Activated CD4-positive, alpha-beta T cell treated with anti-CD3 and anti-CD28 coated beads for 48 hours (primary cell): Measurements from ENCODE around the gene LTB4R.

ENCODE experiments used
- DNase-seq: peaks from one replicate; pipeline ENCODE4 v3.0.0-alpha.2; 2020

Gene LTB4R

DNA sequence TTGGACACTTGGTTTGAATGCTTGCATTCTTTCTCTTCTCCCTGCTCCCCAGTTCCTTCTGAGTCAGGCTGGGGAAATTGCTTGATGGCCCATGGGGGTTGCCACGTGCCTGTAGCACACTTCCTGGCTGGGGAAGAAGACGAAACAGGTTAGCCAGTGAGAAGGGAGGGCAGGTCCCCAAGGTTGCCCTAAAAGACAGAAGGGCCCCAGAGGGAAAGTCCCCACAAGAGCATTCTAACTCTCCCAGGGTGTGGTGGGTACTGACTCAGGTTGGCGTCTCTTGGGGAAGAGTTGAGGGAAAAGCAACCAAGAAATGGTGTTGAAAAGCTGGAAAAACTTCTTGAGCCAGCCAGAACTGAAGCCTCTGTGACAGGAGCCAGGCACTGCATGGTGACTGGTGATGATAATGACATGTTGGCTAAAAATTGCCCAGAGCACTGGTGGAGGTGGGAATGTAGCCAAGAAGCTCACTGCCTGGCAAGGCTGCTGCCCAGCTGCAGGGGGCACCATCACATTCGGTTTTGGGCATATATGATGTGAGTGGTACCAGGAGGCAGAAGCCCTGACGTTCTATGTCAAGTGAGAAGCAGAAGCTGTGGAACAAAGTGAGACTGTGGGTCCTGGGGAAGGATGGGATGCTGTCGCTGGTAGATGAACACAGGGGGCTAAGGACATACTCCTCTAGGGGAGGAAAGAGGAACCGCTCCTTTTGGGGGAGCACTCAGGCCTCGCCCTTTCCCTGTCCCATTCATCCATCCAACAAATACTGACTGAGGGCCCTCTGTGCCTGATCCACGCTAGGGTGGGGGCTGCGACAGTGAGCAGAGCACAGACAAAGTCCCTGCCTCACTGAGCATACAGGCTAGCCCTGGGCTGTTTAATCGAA, 31.8 kb upstream of the LTB4R start:
- DNase-seq: peak; percentile 66

DNA sequence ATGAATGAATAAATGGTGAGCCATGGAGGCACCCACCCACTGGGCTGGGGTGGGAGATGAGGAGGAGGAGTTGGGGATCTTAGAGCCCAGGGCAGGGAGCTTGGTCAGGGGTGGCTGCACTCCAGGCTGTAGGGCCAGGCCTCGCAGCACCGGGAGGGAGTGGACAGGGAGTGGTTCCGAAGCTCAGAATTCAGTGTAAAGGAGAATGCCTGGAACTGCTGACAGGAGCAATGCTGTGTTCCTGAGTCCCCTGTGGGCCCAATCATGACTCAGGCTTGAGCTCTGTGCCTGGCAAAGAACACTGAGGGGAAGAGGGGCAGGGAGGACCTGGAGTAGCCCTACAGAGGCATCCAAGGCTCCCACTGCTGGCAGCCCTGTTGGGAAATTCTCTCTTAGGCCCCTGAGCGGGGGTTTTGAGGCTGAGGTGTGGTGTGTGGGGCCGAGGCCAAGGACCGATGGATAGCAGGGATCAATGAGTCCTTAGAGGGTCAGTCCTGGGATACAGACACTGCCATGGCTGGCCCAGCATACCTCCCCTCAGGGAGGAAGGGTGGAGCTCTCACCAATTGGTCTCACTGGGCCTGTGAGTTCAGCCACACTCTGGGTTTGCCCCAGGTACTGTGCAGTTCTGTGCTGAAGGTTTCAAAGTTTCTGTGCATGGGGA, 30.4 kb upstream of the LTB4R start:
- DNase-seq: no peak

- no peak for DNase-seq
These were observed 29.7 kb upstream of the LTB4R start for GRCh38 chr14:24281636-24282035.

- no peak for DNase-seq
These were observed 28.6 kb upstream of the LTB4R start for GRCh38 chr14:24282736-24283135.

DNA sequence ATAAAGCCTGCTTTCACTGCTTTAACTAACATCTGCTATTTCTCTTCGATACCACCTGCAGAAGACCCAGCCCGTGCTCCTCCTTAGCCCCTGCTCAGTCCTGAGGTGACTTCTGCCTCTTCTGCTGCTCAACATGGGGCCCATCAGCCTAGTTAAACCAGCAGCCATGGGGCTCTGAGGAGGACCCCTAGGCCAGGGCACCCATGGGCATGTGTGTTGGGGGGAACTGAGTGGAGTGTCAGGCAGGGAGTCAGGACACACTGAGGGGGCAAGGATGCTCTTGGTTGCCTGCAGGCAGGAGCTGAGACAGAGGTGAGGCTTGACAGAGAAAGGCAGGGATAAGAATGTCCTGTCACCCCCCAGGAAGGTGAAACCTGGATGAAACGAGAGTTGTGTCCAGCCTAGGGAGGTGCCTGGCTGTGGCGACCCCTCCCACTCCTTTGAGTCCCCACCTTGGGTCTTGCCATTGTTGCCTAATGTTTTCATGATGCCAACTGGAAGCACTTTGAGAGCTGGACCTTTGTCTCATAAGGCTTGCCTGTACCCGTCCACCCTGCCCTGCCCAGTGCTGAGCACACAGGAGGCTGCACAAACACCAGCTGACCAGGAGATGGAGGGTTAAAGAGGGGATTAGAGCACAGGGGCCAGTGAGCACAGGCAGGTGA, 27.4 kb upstream of the LTB4R start:
- DNase-seq: no peak

DNA sequence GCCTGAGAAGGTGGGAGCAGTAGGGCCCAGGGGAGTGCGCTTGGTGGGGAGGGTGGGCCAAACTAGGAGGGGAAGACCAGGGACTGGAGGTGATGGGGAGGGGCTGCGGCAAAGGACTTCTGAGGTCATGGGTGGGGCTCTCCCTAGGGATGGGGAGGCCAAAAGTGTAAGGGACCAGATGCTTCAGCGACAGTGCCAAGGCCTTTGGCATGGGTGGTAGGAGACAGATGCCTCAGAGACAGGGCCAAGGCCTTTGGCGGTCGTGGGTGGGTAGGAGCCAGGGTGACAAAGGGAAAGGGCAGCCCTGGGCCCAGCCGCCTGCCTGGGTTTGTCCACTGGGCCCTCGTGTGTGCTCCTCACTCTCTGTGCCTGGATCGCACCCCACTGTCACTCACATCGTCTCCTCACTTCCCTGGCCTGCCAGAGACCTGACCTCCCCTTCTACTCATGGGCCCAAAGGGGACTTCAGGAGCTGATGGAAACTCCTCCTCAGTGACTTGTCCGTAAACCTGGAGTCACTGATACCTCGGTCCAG, 26.7 kb upstream of the LTB4R start:
- DNase-seq: no peak

DNA sequence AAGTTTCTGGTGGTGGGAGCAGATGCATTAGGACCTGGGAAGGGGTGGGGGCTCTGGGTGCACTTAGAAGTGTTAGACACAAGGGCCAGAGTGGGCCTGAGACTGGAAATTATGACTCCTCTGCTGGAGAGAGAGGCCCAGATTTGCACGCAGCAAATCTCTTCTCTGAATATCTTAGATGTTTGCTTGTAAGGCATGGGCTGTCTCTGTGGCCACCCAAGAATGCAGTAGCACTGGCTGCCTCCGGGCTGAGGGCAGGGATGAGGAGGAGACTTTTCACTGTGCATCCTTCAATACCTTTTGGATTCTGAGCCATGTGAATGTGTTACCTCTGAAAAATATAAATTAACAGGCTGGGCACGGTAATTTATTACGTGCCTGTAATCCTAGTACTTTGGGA, 26.0 kb upstream of the LTB4R start:
- no peak for DNase-seq

- DNase-seq: no peak
These were observed 24.3 kb upstream of the LTB4R start for GRCh38 chr14:24286996-24287395.

GRCh38 chr14:24289649-24290280, 21.5 kb upstream of the LTB4R start:
- DNase-seq: peak; percentile 84

DNA sequence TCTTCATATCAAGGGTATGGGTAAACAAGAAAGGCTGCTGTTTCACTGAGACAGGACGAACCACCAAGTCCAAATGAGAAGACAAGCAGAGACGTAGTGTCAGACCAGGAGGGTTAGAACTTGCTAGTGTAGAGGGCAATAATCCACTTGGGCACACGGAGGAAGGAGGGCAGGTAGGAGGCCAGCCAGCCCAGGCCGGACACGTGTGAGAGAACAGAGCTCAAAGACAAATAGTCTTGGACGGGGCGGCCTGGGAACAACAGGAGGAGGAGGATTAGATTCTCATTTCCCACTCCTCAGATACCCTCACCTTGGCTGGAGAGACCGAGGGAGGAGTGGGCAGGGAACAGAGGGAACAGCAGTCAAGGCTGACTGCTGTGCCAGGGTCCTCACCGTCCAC, 20.6 kb upstream of the LTB4R start:
- DNase-seq: no peak

DNA sequence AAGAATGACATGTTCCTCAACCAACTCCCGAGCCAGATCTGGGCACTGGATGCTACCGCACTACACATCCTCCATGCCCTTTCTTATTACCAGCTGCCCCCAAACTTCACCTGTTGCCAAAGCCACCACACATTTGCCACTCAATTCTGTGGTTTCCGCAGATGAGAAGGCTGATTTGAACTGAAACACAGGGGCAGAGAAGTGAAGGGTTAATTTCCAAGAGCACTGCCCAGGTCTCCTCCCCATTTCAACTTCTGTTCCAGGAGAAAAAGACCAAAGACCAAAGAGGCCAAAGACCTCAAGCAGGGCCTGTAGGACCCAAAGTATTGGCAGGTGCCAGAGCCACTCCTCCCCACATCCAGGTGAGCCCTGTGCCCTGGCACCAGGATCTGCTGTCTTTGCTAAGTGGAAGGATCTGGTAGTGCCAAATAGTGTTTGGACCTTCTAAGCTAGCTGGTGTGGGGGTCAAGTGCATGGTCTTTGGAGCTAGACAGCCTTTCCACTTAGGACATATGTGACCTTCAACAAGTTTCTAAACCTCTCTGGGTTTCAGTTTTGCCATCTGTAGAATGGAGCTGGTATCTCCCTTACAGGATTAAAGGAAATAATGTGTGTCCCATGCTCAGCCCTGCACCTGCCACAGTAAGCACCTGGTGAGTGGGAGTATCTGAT, 19.7 kb upstream of the LTB4R start:
- DNase-seq: no peak

DNA sequence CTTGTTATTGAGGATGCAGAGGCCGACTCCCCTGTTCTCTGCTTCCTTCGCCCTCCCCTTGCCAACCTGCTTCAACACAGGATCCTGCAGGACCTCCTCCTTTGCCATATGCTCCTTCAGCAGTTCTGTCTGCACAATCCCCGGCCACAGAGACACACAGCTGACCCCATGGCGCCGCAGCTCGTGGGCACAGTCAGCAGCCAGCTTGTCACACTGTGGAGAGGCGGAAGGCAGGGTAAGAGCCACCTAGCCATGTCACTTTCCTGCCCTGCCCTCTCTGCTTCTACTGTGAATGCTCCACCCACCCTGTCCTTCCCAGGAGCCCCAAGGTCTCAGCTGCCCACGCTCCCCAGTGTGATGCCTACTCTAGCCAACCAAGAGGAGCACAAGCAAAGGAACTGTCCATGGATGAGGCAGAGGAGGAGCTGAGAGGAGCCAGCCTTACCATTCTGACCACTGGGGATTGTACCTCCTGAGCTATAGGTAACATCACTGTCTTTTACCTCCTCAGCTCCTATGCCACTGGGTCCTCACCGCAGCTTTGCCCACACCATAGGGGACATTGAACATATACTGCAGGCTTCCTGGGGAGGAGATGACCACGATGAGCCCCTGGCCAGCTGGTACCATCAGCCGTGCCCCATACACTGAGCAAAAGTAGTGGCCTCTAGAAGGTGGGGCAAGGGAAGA, 19.0 kb upstream of the LTB4R start:
- no peak for DNase-seq

DNA sequence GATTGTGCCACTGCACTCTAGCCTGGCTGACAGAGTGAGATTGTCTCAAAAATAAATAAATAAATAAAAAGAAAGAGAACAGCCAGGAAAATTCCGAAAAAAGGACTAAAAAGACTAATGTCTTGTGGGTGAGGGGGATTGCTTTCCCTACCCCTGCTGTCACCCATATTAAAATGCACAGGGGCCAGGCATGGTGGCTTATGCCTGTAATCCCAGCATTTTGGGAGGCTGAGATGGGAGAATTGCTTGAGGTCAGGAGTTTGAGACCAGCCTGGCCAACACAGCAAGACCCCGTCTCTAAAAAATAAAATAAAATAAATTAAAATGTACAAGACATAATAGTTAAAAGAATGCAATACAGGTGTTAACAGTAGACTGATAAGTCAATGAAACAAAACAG, 17.8 kb upstream of the LTB4R start:
- DNase-seq: no peak

DNA sequence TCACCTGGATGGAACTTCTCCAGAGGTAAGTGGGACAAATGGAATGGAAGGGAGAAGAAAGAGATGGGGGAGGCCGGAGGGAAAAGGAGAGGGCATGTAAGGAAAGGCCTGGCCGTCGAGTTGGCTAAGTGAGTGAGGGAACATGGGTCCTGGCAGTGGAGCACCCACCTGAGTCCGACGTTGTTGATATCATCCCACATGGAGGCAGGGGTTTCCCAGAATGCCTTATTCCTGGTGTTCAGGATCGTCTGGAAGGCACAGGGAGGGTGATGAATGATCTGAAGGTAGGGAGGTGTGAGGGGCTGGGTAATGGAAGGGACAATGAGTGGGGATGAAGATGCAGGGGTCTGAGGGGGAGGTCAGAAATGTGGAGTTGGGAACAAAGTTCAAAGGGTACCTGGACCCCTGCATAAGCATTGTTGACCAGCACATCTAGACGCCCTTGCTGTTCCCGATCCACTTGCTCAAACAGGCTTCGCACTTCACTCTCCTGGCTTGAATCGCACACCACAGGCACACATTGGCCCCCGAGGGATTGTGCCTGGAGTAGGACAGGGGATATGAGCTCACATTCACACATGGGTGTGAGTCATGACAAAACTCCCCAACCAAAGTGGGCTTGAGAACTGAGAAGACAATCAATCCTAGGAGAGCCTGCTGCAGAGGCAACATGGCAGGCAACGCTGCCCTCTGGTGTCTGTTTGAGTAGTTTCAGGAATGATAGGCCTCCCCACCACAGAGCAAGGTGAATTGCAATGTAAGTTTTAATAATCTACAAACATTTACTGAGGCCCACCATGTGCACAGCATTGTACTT, 14.8 kb upstream of the LTB4R start:
- peak; percentile 83 for DNase-seq

GRCh38 chr14:24297190-24297964, 13.9 kb upstream of the LTB4R start:
- DNase-seq: no peak

GRCh38 chr14:24298892-24299254, 12.4 kb upstream of the LTB4R start:
- peak; percentile 32 for DNase-seq

DNA sequence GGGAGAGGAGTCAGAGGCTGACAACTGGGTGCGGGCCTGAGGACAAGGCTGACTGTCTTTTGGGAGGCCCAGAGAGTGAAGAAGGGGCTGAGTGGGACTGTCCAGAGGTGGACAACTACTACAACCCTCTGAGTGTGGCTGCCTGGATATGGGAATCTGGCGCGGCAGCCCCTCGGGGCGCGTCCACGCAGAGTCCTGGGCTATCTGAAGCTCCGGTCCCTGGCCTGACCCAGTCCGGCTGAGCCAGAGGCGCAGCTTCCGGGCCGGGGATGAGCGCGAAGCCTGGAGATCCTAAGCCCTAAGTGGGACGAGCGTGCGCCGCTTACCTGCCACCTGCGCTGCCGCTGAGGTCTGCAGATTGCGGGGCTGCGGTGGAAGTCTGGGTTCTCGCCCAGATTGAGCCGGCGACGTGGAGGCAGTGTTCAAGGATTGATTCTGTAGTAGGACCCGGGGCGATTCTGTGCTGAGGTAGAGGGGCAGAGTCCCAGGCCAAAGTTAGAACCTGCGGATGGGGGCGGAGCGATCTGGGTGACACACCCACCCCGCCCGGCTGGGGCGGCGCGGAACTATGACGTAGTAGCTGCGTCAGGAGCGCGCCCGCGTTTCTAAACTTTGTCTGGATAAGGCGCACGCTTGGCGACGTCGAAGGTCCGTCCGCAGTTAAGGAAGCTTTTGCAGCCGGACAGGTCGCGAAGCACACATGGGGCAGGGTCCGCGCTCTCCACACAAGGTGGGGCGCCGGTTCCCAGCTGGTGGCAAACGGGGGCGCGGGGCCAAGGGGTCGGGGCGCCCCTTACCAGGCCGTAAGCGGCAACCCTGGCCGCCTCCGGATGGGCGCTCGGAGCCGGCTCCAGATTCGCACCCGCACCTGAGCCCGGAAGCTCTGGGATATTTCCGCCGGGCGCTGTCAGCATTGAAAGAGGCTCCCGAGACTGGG, 11.8 kb upstream of the LTB4R start, which contains the start of the genes DHRS1 and NOP9:
TSS of gene DHRS1 (minus strand) at position 526 of the 937 bp plus-strand sequence. CDS start 674 bp downstream, outside the sequence.
TSS of gene NOP9 (plus strand) at position 596 of the 937 bp plus-strand sequence. CDS start at position 701, 105 bp downstream.
- DNase-seq: peak; percentile 95

DNA sequence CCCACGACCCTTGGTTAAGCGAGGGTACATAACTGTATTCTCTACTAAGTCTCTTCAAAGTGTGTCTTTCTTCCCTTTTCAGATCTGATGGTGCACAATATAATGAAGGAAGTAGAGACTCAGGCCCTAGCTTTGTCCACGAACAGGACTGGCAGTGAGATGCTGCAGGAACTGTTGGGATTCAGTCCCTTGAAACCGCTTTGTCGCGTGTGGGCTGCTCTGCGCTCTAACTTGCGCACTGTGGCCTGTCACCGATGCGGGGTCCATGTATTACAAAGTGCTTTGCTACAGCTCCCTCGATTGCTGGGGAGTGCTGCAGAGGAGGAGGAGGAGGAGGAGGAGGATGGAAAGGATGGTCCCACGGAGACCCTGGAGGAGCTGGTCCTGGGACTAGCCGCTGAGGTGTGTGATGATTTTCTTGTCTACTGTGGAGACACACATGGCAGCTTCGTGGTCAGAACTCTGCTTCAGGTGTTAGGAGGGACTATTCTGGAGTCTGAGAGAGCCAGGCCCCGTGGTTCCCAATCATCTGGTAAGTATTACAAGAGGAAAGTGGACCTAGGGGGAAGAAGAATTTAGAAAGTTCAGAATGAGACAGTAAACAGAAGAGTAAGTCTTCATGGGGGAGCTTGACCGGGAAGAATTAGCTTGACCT, 10.8 kb upstream of the LTB4R start:
- no peak for DNase-seq
